Right lobe of liver (tissue), 4 donors: ENCODE measurements around the gene PLEKHM2.

Source experiments
- POLR2A ChIP-seq: fragments of 450-650 bp; IDR thresholded peaks from one replicate; pipeline ENCODE4 v1.6.1; 2017; ENCODE audit warnings: antibody characterized with exemption, mild to moderate bottlenecking
- TF ChIP-seq, protein P1 (sequence below), 4 donors: fragments of 200-600 bp in 3 of 4; fragments of 450-650 bp in 1 of 4; IDR thresholded peaks; one replicate each; pipeline versions ENCODE4 v1.5.1 to v1.8.0; 2016 to 2022; ENCODE audit warnings: antibody characterized with exemption in 4 of 4, mild to moderate bottlenecking in 2 of 4
- donor health status: DM: no; HTN: no; CAD: no.
- donor health status: DM: no; HTN: no; CAD: no.
- donor health status: DM: no; HTN: yes; CAD: no.

DNA sequence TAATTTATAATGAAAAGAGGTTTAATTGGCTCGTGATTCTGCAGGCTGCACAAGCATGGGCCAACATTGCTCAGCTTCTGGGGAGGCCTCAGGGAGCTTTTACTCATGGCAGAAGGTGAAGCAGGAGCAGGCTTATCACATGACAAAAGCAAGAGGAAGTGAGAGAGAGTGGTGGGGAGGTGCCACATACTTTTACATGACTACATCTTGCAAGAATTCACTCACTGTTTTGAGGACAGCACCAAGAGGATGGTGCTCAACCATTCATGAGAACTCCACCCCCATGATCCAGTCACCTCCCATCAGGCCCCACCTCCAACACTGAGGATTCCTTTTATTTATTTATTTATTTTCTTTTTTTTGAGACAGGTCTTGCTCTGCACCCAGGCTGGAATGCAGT is 5.5 kb upstream of the PLEKHM2 start:
- TF ChIP-seq, protein P1, sequence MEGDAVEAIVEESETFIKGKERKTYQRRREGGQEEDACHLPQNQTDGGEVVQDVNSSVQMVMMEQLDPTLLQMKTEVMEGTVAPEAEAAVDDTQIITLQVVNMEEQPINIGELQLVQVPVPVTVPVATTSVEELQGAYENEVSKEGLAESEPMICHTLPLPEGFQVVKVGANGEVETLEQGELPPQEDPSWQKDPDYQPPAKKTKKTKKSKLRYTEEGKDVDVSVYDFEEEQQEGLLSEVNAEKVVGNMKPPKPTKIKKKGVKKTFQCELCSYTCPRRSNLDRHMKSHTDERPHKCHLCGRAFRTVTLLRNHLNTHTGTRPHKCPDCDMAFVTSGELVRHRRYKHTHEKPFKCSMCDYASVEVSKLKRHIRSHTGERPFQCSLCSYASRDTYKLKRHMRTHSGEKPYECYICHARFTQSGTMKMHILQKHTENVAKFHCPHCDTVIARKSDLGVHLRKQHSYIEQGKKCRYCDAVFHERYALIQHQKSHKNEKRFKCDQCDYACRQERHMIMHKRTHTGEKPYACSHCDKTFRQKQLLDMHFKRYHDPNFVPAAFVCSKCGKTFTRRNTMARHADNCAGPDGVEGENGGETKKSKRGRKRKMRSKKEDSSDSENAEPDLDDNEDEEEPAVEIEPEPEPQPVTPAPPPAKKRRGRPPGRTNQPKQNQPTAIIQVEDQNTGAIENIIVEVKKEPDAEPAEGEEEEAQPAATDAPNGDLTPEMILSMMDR (IDR thresholded peaks at IDR 0.05): no peak
- TF ChIP-seq POLR2A: no peak
